HepG2 (cell line): ENCODE data around the gene RPL35. TPM values are rescaled to one million over a fixed set of nuclear protein-coding genes. Genes with fewer than 3 reads are reported as not detected.

Source experiments
- ARNTL ChIP-seq: sonication (generic); formaldehyde crosslinking; IDR thresholded peaks from 2 replicates; pipeline ENCODE4 v1.4.0; 2020; ENCODE audit warnings: mild to moderate bottlenecking, missing genetic modification reagents
- CENPT ChIP-seq: sonication (generic); formaldehyde crosslinking; IDR thresholded peaks from 2 replicates; pipeline ENCODE4 v1.8.0; 2022; ENCODE audit warnings: low read depth, mild to moderate bottlenecking, moderate library complexity, missing genetic modification reagents
- ERF ChIP-seq: IDR thresholded peaks from 2 replicates; pipeline ENCODE4 v1.6.1; 2018; ENCODE audit warnings: missing biosample characterization, missing genetic modification reagents
- EZH2 ChIP-seq: conservative IDR thresholded peaks from 2 replicates; pipeline ENCODE4 v1.6.1; 2012; ENCODE audit warnings: mild to moderate bottlenecking, low read depth, low read length, moderate library complexity
- FOXO1 ChIP-seq: sonication (generic); formaldehyde crosslinking; IDR thresholded peaks from 2 replicates; pipeline ENCODE4 v1.4.0; 2020; ENCODE audit warnings: missing genetic modification reagents
- IRF2 ChIP-seq: IDR thresholded peaks from 2 replicates; pipeline ENCODE4 v1.6.1; 2018; ENCODE audit warnings: missing genetic modification reagents, missing compliant biosample characterization
- JDP2 ChIP-seq: sonication (generic); formaldehyde crosslinking; IDR thresholded peaks from 2 replicates; pipeline ENCODE4 v1.8.1; 2022; ENCODE audit warnings: missing genetic modification reagents, borderline replicate concordance
- KMT2A ChIP-seq: sonication (generic); formaldehyde crosslinking; IDR thresholded peaks from 2 replicates; pipeline ENCODE4 v1.4.0; 2020; ENCODE audit warnings: missing genetic modification reagents
- MXD4 ChIP-seq: IDR thresholded peaks from 2 replicates; pipeline ENCODE4 v1.6.1; 2016; ENCODE audit warnings: mild to moderate bottlenecking, missing biosample characterization, missing genetic modification reagents
- POLR2G ChIP-seq: fragments of 200-400 bp; formaldehyde crosslinking; IDR thresholded peaks from 2 replicates; pipeline ENCODE4 v1.6.1; 2018; ENCODE audit warnings: mild to moderate bottlenecking, low read depth, low read length, moderate library complexity
- PRDM15 ChIP-seq: sonication (generic); formaldehyde crosslinking; IDR thresholded peaks from 2 replicates; pipeline ENCODE4 v1.4.0; 2020; ENCODE audit warnings: missing genetic modification reagents
- SMAD3 ChIP-seq: sonication (generic); formaldehyde crosslinking; IDR thresholded peaks from 2 replicates; pipeline ENCODE4 v1.4.0; 2020; ENCODE audit warnings: missing genetic modification reagents
- TAF15 ChIP-seq: fragments of 200-400 bp; formaldehyde crosslinking; IDR thresholded peaks from one replicate; pipeline ENCODE4 v1.6.1; 2018; ENCODE audit warnings: mild to moderate bottlenecking, low read depth, low read length; ENCODE audit not compliant: poor library complexity, severe bottlenecking
- TBX3 ChIP-seq: fragments of 450-650 bp; IDR thresholded peaks from 2 replicates; pipeline ENCODE4 v1.6.1; 2017; ENCODE audit warnings: antibody characterized with exemption, mild to moderate bottlenecking, inconsistent platforms, borderline replicate concordance
- ZFP90 ChIP-seq: sonication (generic); formaldehyde crosslinking; IDR thresholded peaks from 2 replicates; pipeline ENCODE4 v1.8.0; 2022; ENCODE audit warnings: missing genetic modification reagents, mild to moderate bottlenecking, inconsistent platforms, borderline replicate concordance
- ZNF687 ChIP-seq: sonication (generic); formaldehyde crosslinking; IDR thresholded peaks from 2 replicates; pipeline ENCODE4 v1.5.1; 2020; ENCODE audit warnings: mild to moderate bottlenecking, missing genetic modification reagents, moderate library complexity
- polyA plus RNA-seq, 8 experiments: library from polyadenylated mRNA; depleted of rRNA in 3 of 8; stranded (reverse) in 7 of 8; unstranded in 1 of 8; fragments of >200 nt; fragmentation: Illumina TruSeq in 4 of 8; extraction: Trizol in 4 of 8; gene quantifications; 2 replicates each; pipeline versions ENCODE4 v1.2.1 to v1.2.3, GENCODE V29; 2011 to 2016; ENCODE audit warnings: low read depth in 4 of 8, missing spikeins in 1 of 8, mixed read lengths in 1 of 8; ENCODE audit not compliant: insufficient read depth in 1 of 8
- total RNA-seq, 5 experiments: library from RNA; depleted of rRNA; stranded (reverse); fragments of >200 nt; fragmentation: Illumina TruSeq; extraction: Trizol; gene quantifications; 2 replicates each; pipeline ENCODE4 v1.2.3, GENCODE V29; 2016; ENCODE audit warnings: low read depth in 1 of 5
- TF ChIP-seq, protein P1 (sequence below): sonication (generic); formaldehyde crosslinking; IDR thresholded peaks from 2 replicates; pipeline ENCODE4 v1.8.0; 2022; ENCODE audit warnings: mild to moderate bottlenecking, missing genetic modification reagents
- TF ChIP-seq, protein P2 (sequence below): sonication (generic); formaldehyde crosslinking; IDR thresholded peaks from 2 replicates; pipeline ENCODE4 v1.4.0; 2020; ENCODE audit warnings: missing genetic modification reagents

Gene RPL35
- total and polyA plus RNA-seq, 2 of the 13 experiments (the other 11 are each of a cell fraction or from before 2014, with no cell fraction given) = 2,153 to 2,935 TPM

DNA sequence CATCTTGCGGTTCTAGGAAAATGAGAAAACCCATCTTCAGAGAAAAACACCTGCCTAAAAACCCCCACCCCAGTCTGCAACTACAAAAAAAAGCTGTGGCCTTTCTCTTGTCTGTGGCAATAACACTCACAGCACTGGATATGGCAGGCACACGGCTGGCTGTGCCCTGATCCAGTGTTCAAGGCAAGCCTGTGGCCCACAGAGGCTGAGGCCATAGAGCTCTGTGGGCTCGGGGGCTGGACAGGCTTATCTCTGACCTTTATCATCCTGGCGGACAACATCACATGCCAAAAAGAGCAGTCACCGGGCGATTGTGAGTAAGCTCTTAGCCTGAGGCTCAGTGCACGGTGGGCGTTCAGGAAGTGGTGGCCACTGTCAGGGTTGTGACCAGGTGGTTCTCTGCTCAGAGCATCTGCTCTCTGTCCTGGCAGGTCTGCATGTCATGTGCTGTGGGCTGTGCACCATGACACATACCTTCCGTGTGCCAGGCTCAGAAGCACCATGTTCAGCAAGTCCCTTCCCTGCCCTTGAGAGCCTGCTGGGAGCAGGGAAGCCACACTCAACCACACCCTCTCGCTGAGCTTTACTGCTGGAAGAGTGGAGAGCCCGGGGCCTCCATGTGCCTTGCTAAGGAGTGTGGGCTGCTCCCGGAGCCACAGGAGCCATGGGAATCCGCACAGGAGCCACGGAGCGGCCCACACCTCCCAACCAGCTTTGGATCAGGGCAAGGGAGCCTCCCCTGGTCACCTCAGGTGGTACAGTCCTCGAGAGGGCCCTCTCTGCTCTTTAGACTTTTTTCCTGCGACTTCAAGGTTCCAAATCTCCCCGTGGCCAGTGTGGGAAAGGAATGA, 43.1 kb downstream of the RPL35 start (continued):
- TF ChIP-seq, protein P1, sequence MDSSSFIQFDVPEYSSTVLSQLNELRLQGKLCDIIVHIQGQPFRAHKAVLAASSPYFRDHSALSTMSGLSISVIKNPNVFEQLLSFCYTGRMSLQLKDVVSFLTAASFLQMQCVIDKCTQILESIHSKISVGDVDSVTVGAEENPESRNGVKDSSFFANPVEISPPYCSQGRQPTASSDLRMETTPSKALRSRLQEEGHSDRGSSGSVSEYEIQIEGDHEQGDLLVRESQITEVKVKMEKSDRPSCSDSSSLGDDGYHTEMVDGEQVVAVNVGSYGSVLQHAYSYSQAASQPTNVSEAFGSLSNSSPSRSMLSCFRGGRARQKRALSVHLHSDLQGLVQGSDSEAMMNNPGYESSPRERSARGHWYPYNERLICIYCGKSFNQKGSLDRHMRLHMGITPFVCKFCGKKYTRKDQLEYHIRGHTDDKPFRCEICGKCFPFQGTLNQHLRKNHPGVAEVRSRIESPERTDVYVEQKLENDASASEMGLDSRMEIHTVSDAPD (CRISPR knock-in tag) = 0 out of 2 replicates have a peak, but pooled peaks have one; percentile 29
- TF ChIP-seq PRDM15 (CRISPR knock-in tag) (0 out of 2 replicates have a peak, but pooled peaks have one; percentile 26), KMT2A (0 out of 2 replicates have a peak, but pooled peaks have one; percentile 25), POLR2G (peak; percentile 61; the same call in 1 of the 2 replicates), MXD4 (CRISPR knock-in tag) (no peak; the same call in 1 of the 2 replicates), TAF15 (no peak), ZFP90 (0 out of 2 replicates have a peak, but pooled peaks have one; percentile 43), EZH2 (no peak), ZNF687 (CRISPR knock-in tag) (peak; percentile 96), SMAD3 (no peak), CENPT (CRISPR knock-in tag) (no peak), JDP2 (CRISPR knock-in tag) (no peak), IRF2 (CRISPR knock-in tag) (0 out of 2 replicates have a peak, but pooled peaks have one; percentile 32), ERF (CRISPR knock-in tag) (no peak), TBX3 (no peak), FOXO1 (CRISPR knock-in tag) (peak; percentile 46; the same call in 1 of the 2 replicates), ARNTL (CRISPR knock-in tag) (peak; percentile 66; the same call in 1 of the 2 replicates)
- TF ChIP-seq, protein P2, sequence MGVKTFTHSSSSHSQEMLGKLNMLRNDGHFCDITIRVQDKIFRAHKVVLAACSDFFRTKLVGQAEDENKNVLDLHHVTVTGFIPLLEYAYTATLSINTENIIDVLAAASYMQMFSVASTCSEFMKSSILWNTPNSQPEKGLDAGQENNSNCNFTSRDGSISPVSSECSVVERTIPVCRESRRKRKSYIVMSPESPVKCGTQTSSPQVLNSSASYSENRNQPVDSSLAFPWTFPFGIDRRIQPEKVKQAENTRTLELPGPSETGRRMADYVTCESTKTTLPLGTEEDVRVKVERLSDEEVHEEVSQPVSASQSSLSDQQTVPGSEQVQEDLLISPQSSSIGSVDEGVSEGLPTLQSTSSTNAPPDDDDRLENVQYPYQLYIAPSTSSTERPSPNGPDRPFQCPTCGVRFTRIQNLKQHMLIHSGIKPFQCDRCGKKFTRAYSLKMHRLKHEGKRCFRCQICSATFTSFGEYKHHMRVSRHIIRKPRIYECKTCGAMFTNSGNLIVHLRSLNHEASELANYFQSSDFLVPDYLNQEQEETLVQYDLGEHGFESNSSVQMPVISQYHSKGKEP (CRISPR knock-in tag) = no peak
